ENCODE data around the gene KRT79. TPM values are rescaled to one million over a fixed set of nuclear protein-coding genes. Genes with fewer than 3 reads are reported as not detected.

The KRT79 gene
- total RNA-seq, 1 experiment from 2014 or later, result not detected

DNA sequence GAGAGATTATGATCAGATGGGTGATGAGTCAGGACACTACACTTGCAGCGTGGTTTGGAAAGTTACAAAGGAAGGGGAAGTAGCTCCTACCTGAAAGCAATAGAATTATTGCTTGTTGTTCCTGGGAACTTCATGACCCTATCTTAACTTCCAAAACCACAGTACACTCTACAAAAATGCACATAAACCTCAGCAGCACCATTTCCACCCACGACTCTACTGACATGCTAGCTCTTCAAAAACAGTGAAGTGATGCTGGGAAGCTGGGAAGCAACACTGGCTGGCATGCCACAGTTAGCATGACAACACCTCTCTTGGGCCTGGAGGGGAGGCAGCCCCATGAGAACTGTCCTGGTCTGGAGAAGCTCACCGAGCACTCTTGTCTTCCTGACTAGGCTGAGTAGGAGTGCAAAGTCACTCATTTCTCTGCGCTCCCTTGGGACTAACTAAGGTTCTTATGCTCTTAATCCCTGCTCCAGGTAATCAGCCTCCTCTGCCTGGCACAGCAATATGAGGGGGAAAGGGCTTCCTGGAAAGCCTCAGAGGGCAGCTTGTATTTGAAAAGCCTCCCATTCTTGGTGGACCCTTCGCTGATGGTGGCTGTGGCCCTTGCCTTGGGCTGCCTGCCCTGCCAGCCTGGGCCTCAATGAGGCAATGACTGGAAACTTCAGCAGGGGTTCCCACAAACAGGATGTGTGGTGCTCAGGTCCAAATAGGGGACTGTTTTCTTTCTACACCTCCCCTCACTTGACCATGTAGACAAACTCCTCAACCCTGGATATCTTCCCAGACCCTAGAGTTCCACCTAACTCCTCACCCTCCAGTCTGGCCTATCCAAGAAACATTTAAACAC, 39.4 kb downstream of the KRT79 start:
- TF ChIP-seq TCF7L2 (IDR thresholded peaks at IDR 0.05; ENCODE audit: low read depth, low read length) (no peak), POLR2AphosphoS5 (IDR thresholded peaks at IDR 0.05; ENCODE audit: low read depth, low read length) (no peak)
- TF ChIP-seq, protein P1, sequence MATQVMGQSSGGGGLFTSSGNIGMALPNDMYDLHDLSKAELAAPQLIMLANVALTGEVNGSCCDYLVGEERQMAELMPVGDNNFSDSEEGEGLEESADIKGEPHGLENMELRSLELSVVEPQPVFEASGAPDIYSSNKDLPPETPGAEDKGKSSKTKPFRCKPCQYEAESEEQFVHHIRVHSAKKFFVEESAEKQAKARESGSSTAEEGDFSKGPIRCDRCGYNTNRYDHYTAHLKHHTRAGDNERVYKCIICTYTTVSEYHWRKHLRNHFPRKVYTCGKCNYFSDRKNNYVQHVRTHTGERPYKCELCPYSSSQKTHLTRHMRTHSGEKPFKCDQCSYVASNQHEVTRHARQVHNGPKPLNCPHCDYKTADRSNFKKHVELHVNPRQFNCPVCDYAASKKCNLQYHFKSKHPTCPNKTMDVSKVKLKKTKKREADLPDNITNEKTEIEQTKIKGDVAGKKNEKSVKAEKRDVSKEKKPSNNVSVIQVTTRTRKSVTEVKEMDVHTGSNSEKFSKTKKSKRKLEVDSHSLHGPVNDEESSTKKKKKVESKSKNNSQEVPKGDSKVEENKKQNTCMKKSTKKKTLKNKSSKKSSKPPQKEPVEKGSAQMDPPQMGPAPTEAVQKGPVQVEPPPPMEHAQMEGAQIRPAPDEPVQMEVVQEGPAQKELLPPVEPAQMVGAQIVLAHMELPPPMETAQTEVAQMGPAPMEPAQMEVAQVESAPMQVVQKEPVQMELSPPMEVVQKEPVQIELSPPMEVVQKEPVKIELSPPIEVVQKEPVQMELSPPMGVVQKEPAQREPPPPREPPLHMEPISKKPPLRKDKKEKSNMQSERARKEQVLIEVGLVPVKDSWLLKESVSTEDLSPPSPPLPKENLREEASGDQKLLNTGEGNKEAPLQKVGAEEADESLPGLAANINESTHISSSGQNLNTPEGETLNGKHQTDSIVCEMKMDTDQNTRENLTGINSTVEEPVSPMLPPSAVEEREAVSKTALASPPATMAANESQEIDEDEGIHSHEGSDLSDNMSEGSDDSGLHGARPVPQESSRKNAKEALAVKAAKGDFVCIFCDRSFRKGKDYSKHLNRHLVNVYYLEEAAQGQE (IDR thresholded peaks at IDR 0.05; ENCODE audit: insufficient read depth in 1 of 2, low read depth in 2 of 2, low read length in 1 of 2), result no peak
- TF ChIP-seq, protein P2, sequence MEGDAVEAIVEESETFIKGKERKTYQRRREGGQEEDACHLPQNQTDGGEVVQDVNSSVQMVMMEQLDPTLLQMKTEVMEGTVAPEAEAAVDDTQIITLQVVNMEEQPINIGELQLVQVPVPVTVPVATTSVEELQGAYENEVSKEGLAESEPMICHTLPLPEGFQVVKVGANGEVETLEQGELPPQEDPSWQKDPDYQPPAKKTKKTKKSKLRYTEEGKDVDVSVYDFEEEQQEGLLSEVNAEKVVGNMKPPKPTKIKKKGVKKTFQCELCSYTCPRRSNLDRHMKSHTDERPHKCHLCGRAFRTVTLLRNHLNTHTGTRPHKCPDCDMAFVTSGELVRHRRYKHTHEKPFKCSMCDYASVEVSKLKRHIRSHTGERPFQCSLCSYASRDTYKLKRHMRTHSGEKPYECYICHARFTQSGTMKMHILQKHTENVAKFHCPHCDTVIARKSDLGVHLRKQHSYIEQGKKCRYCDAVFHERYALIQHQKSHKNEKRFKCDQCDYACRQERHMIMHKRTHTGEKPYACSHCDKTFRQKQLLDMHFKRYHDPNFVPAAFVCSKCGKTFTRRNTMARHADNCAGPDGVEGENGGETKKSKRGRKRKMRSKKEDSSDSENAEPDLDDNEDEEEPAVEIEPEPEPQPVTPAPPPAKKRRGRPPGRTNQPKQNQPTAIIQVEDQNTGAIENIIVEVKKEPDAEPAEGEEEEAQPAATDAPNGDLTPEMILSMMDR (IDR thresholded peaks at IDR 0.05), result no peak
- BruUV-seq (replicated peaks), result no TSS peak
- no peaks in the 10 kb centered on the region for H3K36me3 ChIP-seq (ENCODE audit: control insufficient read depth, insufficient read depth, low read length)
- no peaks in the 10 kb centered on the region for H3K9me3 ChIP-seq (ENCODE audit: control insufficient read depth, insufficient read depth, low read depth, low read length)
- ChIA-PET CTCF (no interaction called here), POLR2A (no interaction called here)
- ATAC-seq (no peak), DNase-seq (ENCODE audit: low read depth, low spot score) (no peak)
- peaks cover 9% of the 10 kb centered on the region; the same call in 1 of the 2 replicates for H3K4me1 ChIP-seq (ENCODE audit: control insufficient read depth, insufficient read depth, low read length)
- no peaks in the 10 kb centered on the region; the same call in 1 of the 2 replicates for H3K27me3 ChIP-seq (ENCODE audit: control insufficient read depth, insufficient read depth, low read length)
- no peak overlapping the region for H3K4me3 ChIP-seq (ENCODE audit: low read depth in 2 of 2, low read length in 2 of 2)
- no peak overlapping the region for H3K27ac ChIP-seq (ENCODE audit: low read length)
- in situ Hi-C loops (cut with HindIII; ENCODE audit: low pct_unique_long_range_greater_than_20kb, low sequenced_read_pairs), result no loop called here
- intact Hi-C loops (cut with micrococcal nuclease; ENCODE audit: unreplicated experiment), result no loop called here

DNA sequence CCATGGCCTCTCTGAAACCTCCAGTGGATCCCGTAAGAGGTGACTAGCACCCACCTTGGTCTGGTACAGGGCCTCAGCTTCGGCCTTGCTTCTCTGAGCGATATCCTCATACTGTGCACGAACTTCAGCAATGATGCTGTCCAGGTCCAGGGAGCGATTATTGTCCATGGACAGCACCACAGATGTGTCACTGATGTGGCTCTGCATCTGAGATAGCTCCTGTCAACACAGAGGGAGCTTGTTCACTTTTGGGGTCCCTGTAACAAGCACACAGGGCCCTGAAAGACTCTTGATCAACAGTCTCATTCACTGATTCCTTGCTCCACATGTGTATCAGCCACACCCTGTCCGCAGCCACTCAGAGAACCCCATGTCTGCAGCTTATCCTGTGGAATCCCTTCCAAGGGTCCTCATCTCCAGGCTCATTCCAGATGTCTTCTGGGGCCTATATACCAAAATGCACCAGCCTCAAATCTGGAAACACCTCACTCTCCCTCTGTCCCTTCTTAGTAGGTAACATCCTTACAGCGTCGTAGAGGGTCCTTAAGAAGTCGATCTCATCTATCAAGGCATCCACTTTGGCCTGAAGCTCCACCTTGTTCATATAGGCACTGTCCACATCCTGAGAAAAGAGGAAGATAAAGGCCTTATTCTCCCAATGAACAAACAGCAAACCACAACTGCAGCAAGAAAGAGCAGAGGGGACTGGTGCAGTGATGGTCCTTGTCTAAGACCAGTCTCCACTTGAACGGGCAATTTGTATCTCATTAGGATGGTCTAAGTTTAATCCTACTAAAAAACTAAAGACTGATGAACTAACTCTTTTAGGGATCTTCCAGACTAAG, 41.7 kb downstream of the KRT79 start:
- intact Hi-C loops (cut with micrococcal nuclease; ENCODE audit: unreplicated experiment) (no loop called here), in situ Hi-C loops (cut with HindIII; ENCODE audit: low pct_unique_long_range_greater_than_20kb, low sequenced_read_pairs) (no loop called here)
- no TSS peak for BruUV-seq (replicated peaks)
- Histone ChIP-seq H3K36me3 (ENCODE audit: control insufficient read depth, insufficient read depth, low read length) (no peaks in the 10 kb centered on the region), H3K9me3 (ENCODE audit: control insufficient read depth, insufficient read depth, low read depth, low read length) (no peaks in the 10 kb centered on the region), H3K27ac (ENCODE audit: low read length) (no peak overlapping the region), H3K4me3 (ENCODE audit: low read depth in 2 of 2, low read length in 2 of 2) (no peak overlapping the region), H3K27me3 (ENCODE audit: control insufficient read depth, insufficient read depth, low read length) (no peaks in the 10 kb centered on the region; the same call in 1 of the 2 replicates), H3K4me1 (ENCODE audit: control insufficient read depth, insufficient read depth, low read length) (no peaks in the 10 kb centered on the region)
- DNase-seq (ENCODE audit: low read depth, low spot score), result no peak
- ChIA-PET CTCF (interaction anchor here (0.6 to 0.8 kb wide), 2 partner anchors 77 to 78 kb away, joined by 3 to 4 read pairs; no protein-coding TSS in a partner anchor), POLR2A (no interaction called here)
- TF ChIP-seq, protein P2 (IDR thresholded peaks at IDR 0.05), result no peak
- TF ChIP-seq POLR2AphosphoS5 (IDR thresholded peaks at IDR 0.05; ENCODE audit: low read depth, low read length), result no peak
- TF ChIP-seq TCF7L2 (IDR thresholded peaks at IDR 0.05; ENCODE audit: low read depth, low read length), result no peak
- TF ChIP-seq, protein P1 (IDR thresholded peaks at IDR 0.05; ENCODE audit: insufficient read depth in 1 of 2, low read depth in 2 of 2, low read length in 1 of 2), result no peak
- TF ChIP-seq SIN3A (IDR thresholded peaks at IDR 0.05; ENCODE audit: borderline replicate concordance, insufficient read depth, low read depth, low read length), result no peak
- ATAC-seq, result no peak

All from Panc1 (cell line).